GM23248 (cell line): ENCODE measurements around the gene ASIC5. TPM values are rescaled to one million over a fixed set of nuclear protein-coding genes. Genes with fewer than 3 reads are reported as not detected.

Experiments
- DNase-seq: peaks from one replicate; pipeline ENCODE4 v3.0.0-alpha.2; 2015
- H2AFZ ChIP-seq: fragments of 200-600 bp; sonication (generic); 2 replicates; pipeline ENCODE4 v1.6.1; 2016; ENCODE audit warnings: antibody characterized with exemption
- H3F3A ChIP-seq: fragments of 200-600 bp; sonication (generic); 2 replicates; pipeline ENCODE4 v1.6.1; 2016; ENCODE audit warnings: mild to moderate bottlenecking, antibody characterized with exemption, mixed run types; ENCODE audit not compliant: insufficient read depth
- H3K27ac ChIP-seq: fragments of 200-600 bp; sonication (generic); 2 replicates; pipeline ENCODE4 v1.5.1; 2016; ENCODE audit warnings: mild to moderate bottlenecking
- H3K27me3 ChIP-seq: fragments of 200-600 bp; sonication (generic); replicated peaks from 2 replicates; pipeline ENCODE4 v1.6.1; 2016; ENCODE audit warnings: mild to moderate bottlenecking; ENCODE audit not compliant: insufficient read depth
- H3K36me3 ChIP-seq: fragments of 200-600 bp; sonication (generic); 2 replicates; pipeline ENCODE4 v1.6.1; 2016; ENCODE audit warnings: low read depth, mild to moderate bottlenecking
- H3K4me1 ChIP-seq: fragments of 200-600 bp; sonication (generic); 2 replicates; pipeline ENCODE4 v1.6.1; 2016; ENCODE audit warnings: mild to moderate bottlenecking; ENCODE audit not compliant: insufficient read depth
- H3K4me2 ChIP-seq: fragments of 200-600 bp; sonication (generic); one replicate; pipeline ENCODE4 v1.6.1; 2016; ENCODE audit warnings: mild to moderate bottlenecking; ENCODE audit not compliant: unreplicated experiment
- H3K4me3 ChIP-seq: fragments of 200-600 bp; sonication (generic); 2 replicates; pipeline ENCODE4 v1.5.1; 2016; ENCODE audit warnings: mild to moderate bottlenecking
- H3K79me2 ChIP-seq: fragments of 200-600 bp; sonication (generic); 2 replicates; pipeline ENCODE4 v1.6.1; 2016; ENCODE audit warnings: mild to moderate bottlenecking; ENCODE audit not compliant: insufficient read depth
- H3K9ac ChIP-seq: fragments of 200-600 bp; sonication (generic); 2 replicates; pipeline ENCODE4 v1.6.1; 2016; ENCODE audit warnings: mild to moderate bottlenecking
- H3K9me2 ChIP-seq: fragments of 200-600 bp; sonication (generic); 2 replicates; pipeline ENCODE4 v1.6.1; 2016; ENCODE audit warnings: mixed run types, mild to moderate bottlenecking, moderate library complexity; ENCODE audit not compliant: insufficient read depth
- H3K9me3 ChIP-seq: fragments of 200-600 bp; sonication (generic); one replicate; pipeline ENCODE4 v1.6.1; 2017; ENCODE audit warnings: low read depth
- H4K20me1 ChIP-seq: fragments of 200-600 bp; sonication (generic); 2 replicates; pipeline ENCODE4 v1.6.0; 2016; ENCODE audit not compliant: insufficient read depth
- EZH2 ChIP-seq: fragments of 200-600 bp; sonication (generic); IDR thresholded peaks from 2 replicates; pipeline ENCODE4 v1.6.1; 2018; ENCODE audit warnings: antibody characterized with exemption, mild to moderate bottlenecking; ENCODE audit not compliant: insufficient read depth, poor library complexity, severe bottlenecking
- EZH2phosphoT487 ChIP-seq: fragments of 200-600 bp; sonication (generic); IDR thresholded peaks from 2 replicates; pipeline ENCODE4 v1.6.1; 2018; ENCODE audit warnings: antibody characterized with exemption, moderate library complexity, mild to moderate bottlenecking, low read depth; ENCODE audit not compliant: insufficient read depth
- WGBS, 2 experiments: methylation state at CpG; one replicate each; pipeline ENCODE4 v1.1.6; 2015 to 2017; ENCODE audit warnings: low lambda C conversion rate in 2 of 2, low coverage in 1 of 2; ENCODE audit errors: missing lambda C conversion rate in 2 of 2; 5-methylcytosine and 5-hydroxymethylcytosine counted together
- in situ Hi-C: fragments of 300-500 bp; cut with MboI; formaldehyde crosslinking; loops from 2 replicates; pipeline ENCODE4 v1.15.0; 2020
- polyA plus RNA-seq: library from polyadenylated mRNA; unstranded; fragments of >200 nt; fragmentation: Nextera tagmentation; extraction: Ambion mirVana; gene quantifications from 2 replicates; pipeline ENCODE4 v1.2.1, GENCODE V29; 2016
- total RNA-seq: library from RNA; depleted of rRNA; stranded (reverse); fragments of >200 nt; shearing (Covaris generic); gene quantifications from 2 replicates; pipeline ENCODE4 v1.2.3, GENCODE V29; 2014

Gene ASIC5
- total and polyA plus RNA-seq, 2 experiments from 2014 or later, result not detected

DNA sequence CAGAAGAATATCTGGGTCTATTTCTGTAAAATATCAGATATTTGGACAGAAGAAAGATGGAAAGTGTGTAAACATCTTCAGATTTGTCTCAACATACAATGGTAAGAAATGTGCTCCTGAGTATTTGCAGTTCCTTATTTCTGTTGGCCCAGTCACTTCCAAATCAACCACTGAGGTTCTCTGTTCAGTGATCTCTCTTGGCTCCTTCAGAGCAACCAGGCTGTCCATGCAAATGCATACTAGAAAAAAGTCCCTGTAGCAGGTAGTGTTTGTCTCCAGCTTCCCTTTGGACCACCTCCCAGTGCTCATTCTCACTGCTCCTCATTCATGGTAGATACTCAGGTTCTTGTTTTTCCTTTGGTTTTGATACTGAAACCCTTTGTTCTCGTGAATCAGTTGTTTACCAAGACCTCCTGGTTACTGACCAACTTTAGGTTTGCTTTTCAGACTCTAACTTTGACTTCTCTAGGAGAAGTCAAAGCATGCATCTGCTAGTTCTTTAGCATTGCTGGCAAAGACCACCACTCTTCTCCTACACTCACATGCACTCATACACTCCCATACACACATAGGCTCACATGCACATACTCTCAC lies 28.8 kb downstream of the ASIC5 start:
- TF ChIP-seq EZH2, result no peak
- no peak for TF ChIP-seq EZH2phosphoT487
- in situ Hi-C loops, result no loop called here

DNA sequence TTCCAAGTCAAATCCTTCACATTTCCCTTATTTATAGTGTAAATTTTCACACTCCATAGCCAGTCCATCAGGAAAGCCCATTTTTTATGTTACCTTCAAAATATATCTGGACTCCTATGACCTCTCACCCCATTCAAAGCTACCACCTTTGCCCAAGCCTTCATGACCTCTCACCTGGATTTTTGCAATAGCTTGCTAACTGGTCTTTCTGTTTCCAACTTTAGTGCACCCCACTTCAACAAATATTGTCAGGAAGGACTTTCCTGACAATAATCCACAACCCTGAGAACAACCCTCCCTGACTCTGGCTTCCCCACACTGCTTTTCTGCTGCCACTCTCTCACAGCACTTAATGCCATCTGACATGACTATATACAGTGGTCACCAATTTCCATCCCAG lies 33.4 kb downstream of the ASIC5 start:
- TF ChIP-seq EZH2phosphoT487 (no peak), EZH2 (no peak)
- H2AFZ ChIP-seq, result no peak overlapping the region
- H3K27ac ChIP-seq, result no peak overlapping the region
- H3K9me2 ChIP-seq, result no peaks in the 10 kb centered on the region
- no peaks in the 10 kb centered on the region for H3K4me1 ChIP-seq
- H3K9me3 ChIP-seq, result no peaks in the 10 kb centered on the region
- H3K9ac ChIP-seq, result no peak overlapping the region
- H3K4me2 ChIP-seq, result no peak overlapping the region
- H3K79me2 ChIP-seq, result no peaks in the 10 kb centered on the region
- no peaks in the 10 kb centered on the region for H3K36me3 ChIP-seq
- H3K27me3 ChIP-seq, result no peaks in the 10 kb centered on the region
- DNase-seq, result no peak
- H3K4me3 ChIP-seq, result no peak overlapping the region
- H4K20me1 ChIP-seq, result no peaks in the 10 kb centered on the region
- H3F3A ChIP-seq, result no peaks in the 10 kb centered on the region
- in situ Hi-C loops, result no loop called here

More for the DNA sequence above, 28.8 kb downstream of the ASIC5 start:
- H2AFZ ChIP-seq, result no peak overlapping the region
- H3K9ac ChIP-seq, result no peak overlapping the region
- no peaks in the 10 kb centered on the region for H3K4me1 ChIP-seq
- DNase-seq, result no peak
- 0 out of 2 replicates have a peak, but pooled peaks cover 6% of the 10 kb centered on the region for H3K27me3 ChIP-seq
- H3K79me2 ChIP-seq, result no peaks in the 10 kb centered on the region
- no peaks in the 10 kb centered on the region for H3K9me3 ChIP-seq
- no peaks in the 10 kb centered on the region for H3F3A ChIP-seq
- H3K36me3 ChIP-seq, result no peaks in the 10 kb centered on the region
- WGBS, 2 experiments, result 35 to 42% methylated on average over 1 of the region's 1 CpG
- H3K9me2 ChIP-seq, result no peaks in the 10 kb centered on the region
- no peak overlapping the region for H3K4me2 ChIP-seq
- H3K4me3 ChIP-seq, result no peak overlapping the region
- H3K27ac ChIP-seq, result no peak overlapping the region
- no peaks in the 10 kb centered on the region for H4K20me1 ChIP-seq

DNA sequence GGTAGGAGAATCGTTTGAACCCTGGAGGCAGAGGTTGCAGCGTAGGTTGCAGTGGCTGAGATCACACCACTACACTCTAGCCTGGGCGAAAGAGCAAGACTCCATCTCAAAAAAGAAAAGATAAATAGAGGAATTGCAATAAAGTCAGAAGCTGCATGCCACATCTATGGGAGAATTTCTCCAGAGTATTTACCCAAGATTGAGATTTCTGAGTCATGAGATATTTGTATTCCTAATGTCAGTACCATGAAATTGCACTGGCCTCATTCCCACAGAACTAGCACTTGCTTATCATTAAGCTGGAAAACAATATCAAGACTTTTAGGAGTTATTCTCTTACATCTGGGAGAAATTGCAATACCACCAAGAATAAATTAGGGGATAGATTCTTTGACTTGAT lies 37.4 kb downstream of the ASIC5 start:
- no peak for DNase-seq
- H3K9ac ChIP-seq, result no peak overlapping the region
- no peak overlapping the region for H3K4me2 ChIP-seq
- H3K9me2 ChIP-seq, result no peaks in the 10 kb centered on the region
- H3K9me3 ChIP-seq, result no peaks in the 10 kb centered on the region
- H4K20me1 ChIP-seq, result no peaks in the 10 kb centered on the region
- H3F3A ChIP-seq, result no peaks in the 10 kb centered on the region
- H3K4me1 ChIP-seq, result no peaks in the 10 kb centered on the region
- 58 to 63% methylated on average over 3 of the region's 3 CpGs for WGBS, 2 experiments
- no peak overlapping the region for H2AFZ ChIP-seq
- no peaks in the 10 kb centered on the region for H3K36me3 ChIP-seq
- H3K27ac ChIP-seq, result no peak overlapping the region
- H3K79me2 ChIP-seq, result no peaks in the 10 kb centered on the region
- TF ChIP-seq EZH2 (no peak), EZH2phosphoT487 (no peak)
- no peaks in the 10 kb centered on the region for H3K27me3 ChIP-seq
- in situ Hi-C loops, result no loop called here
- H3K4me3 ChIP-seq, result no peak overlapping the region

DNA sequence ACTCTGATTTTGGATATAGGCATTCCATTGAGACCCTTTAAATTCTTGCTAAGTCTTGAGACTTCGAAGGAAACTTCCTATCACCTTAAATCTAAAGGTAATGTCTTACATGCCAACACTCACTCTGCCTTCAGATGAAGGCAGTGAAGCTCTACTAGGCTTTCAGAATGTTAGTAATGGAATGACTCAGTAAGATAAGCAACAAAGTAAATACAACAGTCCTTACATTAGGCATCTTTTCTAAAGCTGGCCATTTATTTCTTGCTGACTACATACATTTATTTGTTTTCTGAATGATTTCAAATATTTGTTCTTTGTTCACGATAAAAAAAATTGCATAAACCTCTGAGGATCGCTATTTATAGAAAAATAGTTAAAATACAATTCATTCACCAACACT lies 43.5 kb downstream of the ASIC5 start:
- Histone ChIP-seq H3F3A (no peaks in the 10 kb centered on the region), H3K27ac (no peak overlapping the region), H3K27me3 (no peaks in the 10 kb centered on the region), H3K36me3 (no peaks in the 10 kb centered on the region), H3K79me2 (no peaks in the 10 kb centered on the region), H3K4me3 (no peak overlapping the region), H3K9me3 (no peaks in the 10 kb centered on the region), H3K9me2 (no peaks in the 10 kb centered on the region), H3K9ac (no peak overlapping the region), H3K4me2 (no peak overlapping the region), H2AFZ (no peak overlapping the region), H4K20me1 (no peaks in the 10 kb centered on the region), H3K4me1 (no peaks in the 10 kb centered on the region)
- 61 to 76% methylated on average over 3 of the region's 3 CpGs for WGBS, 2 experiments
- no peak for DNase-seq
- TF ChIP-seq EZH2, result no peak
- no peak for TF ChIP-seq EZH2phosphoT487
- in situ Hi-C loops, result no loop called here
